ENCODE data around the gene PROSER3.

PROSER3 gene

GRCh38 chr19:35777961-35778360, 20.0 kb downstream of the PROSER3 start:
- DNase-seq, result no peak

GRCh38 chr19:35779033-35779432, 21.1 kb downstream of the PROSER3 start:
- DNase-seq, result no peak

GRCh38 chr19:35780058-35780457, 22.1 kb downstream of the PROSER3 start:
- DNase-seq, result no peak

GRCh38 chr19:35780717-35781116, 22.7 kb downstream of the PROSER3 start:
- no peak for DNase-seq

GRCh38 chr19:35781650-35782049, 23.7 kb downstream of the PROSER3 start:
- no peak for DNase-seq

- no peak for DNase-seq
These were observed 24.6 kb downstream of the PROSER3 start for GRCh38 chr19:35782589-35782988.

GRCh38 chr19:35783469-35784434, 25.8 kb downstream of the PROSER3 start:
- DNase-seq, result no peak

- no peak for DNase-seq
These were observed 26.7 kb downstream of the PROSER3 start for GRCh38 chr19:35784503-35785338.

GRCh38 chr19:35785339-35785627, 27.3 kb downstream of the PROSER3 start:
- no peak for DNase-seq

GRCh38 chr19:35786299-35787160, 28.6 kb downstream of the PROSER3 start:
- DNase-seq, result no peak

- no peak for DNase-seq
These were observed 29.3 kb downstream of the PROSER3 start for GRCh38 chr19:35787227-35787799.

GRCh38 chr19:35788205-35788960, 30.4 kb downstream of the PROSER3 start:
- DNase-seq, result no peak

GRCh38 chr19:35789195-35789977, 31.4 kb downstream of the PROSER3 start:
- DNase-seq, result no peak

- no peak for DNase-seq
These were observed 32.3 kb downstream of the PROSER3 start for GRCh38 chr19:35789978-35790944.

GRCh38 chr19:35790981-35791813, 33.2 kb downstream of the PROSER3 start:
- DNase-seq, result no peak

- DNase-seq, result no peak
These were observed 33.9 kb downstream of the PROSER3 start for GRCh38 chr19:35791814-35792279.

- DNase-seq, result no peak
These were observed 34.3 kb downstream of the PROSER3 start for GRCh38 chr19:35792312-35792711.

- no peak for DNase-seq
These were observed 34.9 kb downstream of the PROSER3 start for GRCh38 chr19:35792888-35793287.

Measured in CD4-positive, alpha-beta T cell treated with Interferon alpha-2 for 1 hour (primary cell).